CD4-positive, alpha-beta T cell treated with Interleukin-1 beta for 1 hour (primary cell): Measurements from ENCODE around the gene TLX1.
A peak's percentile ranks its signal among the peaks of the same experiment; 100 is the strongest.

Experiments
- DNase-seq, 2 donors: peaks; one replicate each; pipeline ENCODE4 v3.0.0-alpha.2; 2020 to 2022

TLX1 gene

GRCh38 chr10:101134299-101135127 lies 3.4 kb downstream of the TLX1 start:
- DNase-seq = no peak

DNA sequence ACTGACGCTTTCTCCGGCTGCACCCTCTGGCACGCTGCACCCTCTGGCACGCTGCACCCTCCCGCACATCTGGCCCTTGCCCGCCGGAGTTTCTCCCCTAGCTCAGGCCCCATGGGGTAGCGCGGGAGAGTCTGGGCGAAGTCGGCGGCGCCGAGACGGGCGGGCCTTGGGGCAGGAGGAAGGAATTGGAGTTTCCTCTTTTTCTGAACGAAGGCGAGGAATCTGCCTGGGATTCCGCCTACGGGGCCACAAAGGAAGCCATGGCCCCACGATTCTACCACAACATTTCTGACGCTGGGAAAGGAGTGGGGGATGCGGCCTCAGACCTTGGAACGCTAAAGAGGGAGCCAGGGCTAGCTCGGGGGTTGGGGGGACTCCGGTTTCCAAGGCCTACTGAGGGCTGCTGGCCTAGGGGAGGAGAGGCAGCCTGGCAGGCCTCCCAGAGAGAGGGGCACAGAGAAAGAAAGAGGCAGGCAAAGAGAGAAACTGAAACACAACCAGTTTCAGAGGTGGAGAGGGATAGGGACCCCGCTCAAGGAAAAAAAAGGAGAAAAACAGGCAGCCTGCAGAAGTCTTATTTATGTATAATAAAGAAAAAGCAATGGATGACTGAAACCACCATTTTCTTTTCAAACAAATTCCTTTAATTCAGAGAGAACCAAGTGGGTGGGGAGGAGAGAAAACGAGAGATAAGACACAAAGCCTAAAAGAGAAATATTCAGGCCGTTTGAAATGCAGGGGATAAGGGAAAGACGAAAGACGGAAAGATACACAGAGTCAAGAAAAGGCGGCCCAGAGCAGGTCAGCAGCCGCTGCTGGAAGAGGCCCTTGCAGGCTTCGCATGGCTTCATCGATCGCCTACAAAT lies 4.3 kb downstream of the TLX1 start:
- no peak for DNase-seq

DNA sequence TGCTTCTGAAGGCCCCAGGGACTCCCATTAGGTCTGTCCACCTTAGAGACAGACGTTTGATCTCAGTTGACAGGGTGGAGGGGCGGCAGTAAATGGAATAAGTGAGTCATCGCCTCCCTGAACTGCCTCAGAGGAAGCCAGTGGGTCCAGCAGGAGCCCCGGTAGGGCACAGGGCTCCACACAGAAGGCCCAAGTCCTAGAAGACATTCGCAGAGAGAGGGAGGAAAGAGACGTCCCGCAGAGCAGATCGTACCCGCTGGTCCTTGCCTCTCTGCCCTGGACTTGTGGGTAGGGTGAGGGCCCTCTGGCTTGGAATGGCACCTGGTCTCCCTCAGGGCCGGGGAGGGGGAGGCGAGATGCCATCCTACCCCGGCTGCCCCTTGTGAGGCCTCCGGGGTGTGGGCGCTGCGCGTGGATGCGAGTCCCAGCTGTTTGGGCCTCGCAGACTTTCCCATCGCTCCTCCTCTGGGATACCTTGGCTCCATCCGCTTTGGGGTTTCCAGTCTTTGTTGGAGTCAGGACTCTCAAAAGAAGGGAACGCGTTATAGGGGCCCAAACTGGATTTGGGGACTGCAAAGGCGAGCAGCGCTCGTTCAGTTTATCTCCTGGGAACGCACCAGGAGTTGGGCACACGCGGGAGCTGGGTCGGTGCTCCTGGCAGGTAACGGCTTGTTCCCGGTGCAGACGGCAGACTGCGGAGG lies 5.1 kb downstream of the TLX1 start:
- no peak for DNase-seq

DNA sequence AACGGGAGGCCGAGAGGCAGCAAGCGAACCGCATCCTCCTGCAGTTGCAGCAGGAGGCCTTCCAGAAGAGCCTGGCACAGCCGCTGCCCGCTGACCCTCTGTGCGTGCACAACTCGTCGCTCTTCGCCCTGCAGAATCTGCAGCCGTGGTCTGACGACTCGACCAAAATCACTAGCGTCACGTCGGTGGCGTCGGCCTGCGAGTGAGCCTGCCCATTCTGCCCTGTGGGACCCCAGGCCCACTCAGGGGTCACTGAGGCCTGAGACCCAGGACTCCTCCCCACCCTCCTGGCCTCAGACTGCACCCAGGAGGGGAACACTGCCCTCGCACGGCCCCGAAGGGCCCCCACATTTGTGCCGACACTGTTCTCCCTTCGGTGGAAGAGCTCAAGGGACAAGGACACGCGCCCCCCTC lies 5.6 kb downstream of the TLX1 start:
- no peak for DNase-seq

- no peak for DNase-seq
Observed at GRCh38 chr10:101137271-101137670, 6.2 kb downstream of the TLX1 start.

DNA sequence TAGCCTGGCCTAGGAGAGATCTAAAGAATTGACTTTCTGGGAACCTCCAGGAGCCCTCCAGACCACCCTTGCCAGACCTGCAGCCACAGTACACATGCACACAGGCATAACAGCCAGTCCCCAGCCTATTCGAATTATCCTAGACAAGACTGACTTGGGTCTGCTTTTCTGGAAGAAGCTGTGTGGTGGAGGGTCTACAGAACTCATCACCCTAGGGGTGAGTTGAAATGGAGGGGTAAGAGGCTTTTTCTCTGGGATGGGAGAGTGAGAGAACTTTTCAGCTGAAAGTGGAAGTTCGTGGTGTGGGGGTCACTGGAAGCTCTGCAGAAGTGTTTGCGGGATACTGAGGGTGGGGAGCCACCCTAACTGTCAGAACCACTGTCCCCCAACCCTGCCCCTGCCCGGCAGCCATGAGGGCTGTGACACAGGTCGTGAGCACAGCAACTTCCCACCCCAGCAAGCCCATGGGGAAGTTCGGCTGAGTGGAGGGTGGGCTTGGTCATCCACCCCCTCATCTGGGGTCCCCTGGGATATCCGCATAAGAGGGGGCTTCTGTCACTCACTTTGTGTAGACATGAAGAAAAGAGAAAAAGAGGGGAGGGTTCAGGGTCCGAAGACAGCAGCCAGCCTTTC lies 7.8 kb downstream of the TLX1 start:
- no peak for DNase-seq

- DNase-seq = no peak
Observed at GRCh38 chr10:101139421-101139911, 8.4 kb downstream of the TLX1 start.

DNA sequence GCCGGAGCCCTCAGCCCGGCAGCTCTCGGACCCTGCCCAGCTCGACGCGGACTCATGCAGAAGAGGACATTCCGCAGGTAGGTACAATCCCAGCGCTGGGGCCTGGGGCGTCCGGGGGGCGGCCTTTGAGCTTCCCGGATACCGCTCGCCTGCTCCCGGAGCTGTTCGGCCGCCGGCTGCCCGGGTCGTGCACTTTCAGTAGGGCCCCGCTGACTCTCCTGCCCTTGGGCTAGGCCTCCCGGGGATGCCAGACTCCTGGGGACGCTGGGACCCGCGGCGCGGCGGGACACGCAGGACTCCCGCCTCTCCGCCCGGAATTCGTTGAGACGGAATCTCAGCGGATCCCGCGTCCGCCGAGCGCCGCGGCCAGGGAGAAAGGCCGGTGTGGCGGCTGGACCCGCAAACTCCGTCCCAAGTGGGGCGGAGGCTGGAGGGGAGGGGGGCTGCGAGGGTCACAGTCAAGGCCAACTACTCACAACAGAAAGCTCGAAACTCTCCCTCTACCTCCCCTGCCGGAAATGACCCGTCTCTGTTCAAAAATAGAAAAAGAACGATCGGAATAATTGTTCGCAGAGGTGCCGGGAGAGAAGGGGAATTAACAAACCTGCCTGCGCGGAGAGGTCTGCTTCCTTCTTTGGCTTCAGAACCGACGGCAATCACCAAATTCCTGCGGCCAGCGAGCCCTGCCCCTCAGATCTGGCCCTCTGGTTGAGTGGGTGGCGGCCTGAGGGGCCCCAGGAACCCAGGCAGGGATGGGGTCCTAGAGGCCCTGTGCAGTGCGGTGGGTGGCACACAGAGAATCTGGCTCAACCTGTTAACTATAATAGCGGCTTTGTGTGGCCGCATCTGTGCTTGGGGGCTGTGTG lies 9.2 kb downstream of the TLX1 start:
- DNase-seq = no peak

GRCh38 chr10:101140950-101141615 lies 10.0 kb downstream of the TLX1 start:
- no peak for DNase-seq

GRCh38 chr10:101141616-101142532 lies 10.8 kb downstream of the TLX1 start:
- peak; percentile 78 to 79 for DNase-seq

DNA sequence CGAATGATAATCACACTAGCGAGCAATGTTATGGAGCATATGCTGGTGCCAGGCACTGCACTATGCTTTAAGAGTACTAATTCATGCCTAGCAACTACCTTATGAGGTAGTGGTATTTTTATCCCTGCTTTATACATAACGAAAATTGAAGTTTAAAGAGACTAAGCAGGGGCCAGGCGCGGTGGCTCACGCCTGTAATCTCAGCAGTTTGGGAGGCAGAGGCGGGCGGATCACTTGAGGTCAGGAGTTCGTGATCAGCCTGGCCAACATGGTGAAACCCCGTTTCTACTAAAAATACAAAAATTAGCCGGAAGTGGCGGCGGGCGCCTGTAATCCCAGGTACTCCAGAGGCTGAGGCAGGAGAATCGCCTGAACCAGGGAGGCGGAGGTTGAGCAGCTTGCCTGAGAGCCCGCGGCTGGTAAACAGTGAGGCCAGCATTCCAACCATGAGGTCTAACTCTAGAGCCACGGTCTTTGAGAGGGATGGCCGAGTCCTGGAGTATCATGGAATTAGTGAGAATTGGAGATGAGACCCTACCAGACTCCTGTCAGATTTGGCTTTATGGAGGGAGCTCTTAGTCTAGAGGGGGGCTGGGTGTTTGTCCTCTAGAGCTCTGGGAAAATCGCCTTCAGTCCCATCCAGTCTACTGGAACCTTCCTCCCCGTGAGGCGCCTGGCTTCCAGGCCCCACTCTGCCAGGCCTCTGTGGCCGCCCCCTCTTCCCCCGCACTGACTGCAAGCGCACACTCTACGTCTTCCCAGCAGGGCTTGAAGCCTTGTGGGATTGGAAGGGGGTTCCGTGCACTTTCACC lies 11.6 kb downstream of the TLX1 start:
- no peak for DNase-seq

DNA sequence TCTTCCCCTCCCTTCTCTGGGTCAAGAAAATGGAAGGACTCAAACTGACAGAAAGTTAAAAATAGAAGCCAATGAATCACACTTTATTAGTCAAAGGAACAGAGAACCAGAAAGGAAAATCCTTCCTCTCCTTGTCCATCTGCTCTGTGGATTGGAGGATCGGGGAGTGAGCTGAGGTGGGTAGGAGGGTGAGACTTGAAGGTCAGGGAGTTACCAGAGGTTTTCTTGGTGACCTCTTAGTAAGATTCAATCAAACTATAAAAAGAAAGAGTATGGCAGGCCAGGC lies 12.2 kb downstream of the TLX1 start:
- no peak for DNase-seq

GRCh38 chr10:101144053-101144452 lies 13.0 kb downstream of the TLX1 start:
- no peak for DNase-seq

DNA sequence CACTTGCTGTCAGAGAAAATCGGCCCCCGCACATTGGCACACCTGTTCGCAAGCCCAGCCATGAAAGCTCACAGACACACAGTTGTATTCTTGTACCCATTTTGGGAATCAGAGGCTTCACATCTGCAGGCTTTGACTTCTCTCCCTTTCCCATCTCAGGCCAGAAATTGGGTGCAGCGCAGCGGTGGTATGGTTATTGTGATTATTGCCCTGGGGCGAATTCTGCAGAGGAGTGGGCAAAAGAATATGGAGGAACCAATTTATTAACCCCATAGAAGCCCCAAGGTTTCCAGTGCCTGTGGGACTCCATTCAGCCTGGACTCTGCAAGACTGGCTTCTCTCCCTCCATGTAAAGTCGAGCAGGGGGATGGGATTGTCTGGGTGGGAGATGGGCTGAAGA lies 14.0 kb downstream of the TLX1 start:
- no peak for DNase-seq

GRCh38 chr10:101145750-101146391 lies 14.8 kb downstream of the TLX1 start:
- DNase-seq = no peak

DNA sequence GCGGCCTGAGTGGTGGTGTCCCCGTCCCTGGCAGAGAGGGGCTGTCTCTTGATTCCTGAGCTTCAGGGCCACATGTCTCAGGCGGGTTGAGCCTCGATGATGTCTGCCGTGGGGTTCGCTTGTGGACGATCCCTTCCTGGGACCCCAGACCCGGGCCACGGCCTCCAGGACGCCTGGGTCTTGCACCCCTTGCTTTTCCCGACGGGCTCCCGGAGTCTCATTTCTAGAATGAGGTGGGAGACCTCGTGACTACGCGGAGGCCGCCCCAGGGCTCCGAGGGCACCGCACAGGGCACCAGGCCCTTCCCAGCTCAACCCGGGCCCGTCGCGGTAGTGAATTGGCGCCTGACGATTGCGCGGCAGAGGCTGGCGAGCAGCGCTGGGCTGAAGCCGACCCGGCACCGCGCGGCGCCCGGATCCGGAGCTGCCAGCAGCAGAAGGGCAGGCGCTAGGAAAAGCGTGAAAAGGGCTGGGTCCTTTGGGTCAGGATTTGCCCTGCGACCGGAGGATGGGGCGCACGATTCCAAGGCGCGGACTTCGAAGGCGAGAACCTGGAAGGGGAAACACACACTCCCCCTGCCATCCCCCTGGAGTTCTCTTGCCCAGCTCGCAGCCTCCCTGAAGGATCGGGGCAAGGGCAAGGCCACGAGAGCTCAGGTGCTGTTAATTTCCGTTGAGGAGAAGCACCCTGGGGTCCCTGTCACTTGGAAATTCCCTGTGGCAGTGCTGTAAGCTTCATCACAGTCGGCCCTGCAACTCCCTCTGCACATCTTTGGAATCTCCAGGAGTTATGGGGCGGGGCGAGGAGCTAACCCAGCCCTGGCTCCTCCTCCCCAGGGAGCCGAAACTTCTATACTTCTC lies 15.5 kb downstream of the TLX1 start:
- no peak for DNase-seq

DNA sequence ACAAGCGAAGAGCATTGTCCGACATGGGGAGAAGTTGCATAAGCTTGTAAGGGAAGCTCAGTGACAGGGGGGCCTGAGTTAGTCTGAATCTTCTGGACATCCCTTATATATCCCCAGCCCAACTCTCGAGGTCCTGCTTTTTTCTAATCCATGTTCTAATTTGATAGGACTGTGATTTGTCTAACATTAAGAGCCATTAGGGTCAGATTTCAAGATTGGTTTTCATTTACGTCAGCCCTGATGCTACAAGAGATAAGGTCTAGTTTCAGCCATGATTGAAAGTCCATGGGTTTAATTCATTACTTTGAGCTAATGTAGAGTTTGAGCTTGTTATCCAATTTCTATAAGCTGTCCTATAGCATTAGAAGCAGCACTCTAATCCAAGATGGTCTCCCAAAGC lies 20.3 kb downstream of the TLX1 start:
- no peak for DNase-seq

GRCh38 chr10:101152316-101152715 lies 21.2 kb downstream of the TLX1 start:
- no peak for DNase-seq
